ENCODE data around the gene RNF175.

The RNF175 gene

GRCh38 chr4:153784166-153784699, 24.4 kb upstream of the RNF175 start:
- no peak for DNase-seq

- DNase-seq = no peak
Observed at GRCh38 chr4:153782581-153782980, 22.8 kb upstream of the RNF175 start.

GRCh38 chr4:153781717-153782416, 22.0 kb upstream of the RNF175 start:
- DNase-seq = no peak

GRCh38 chr4:153781280-153781679, 21.5 kb upstream of the RNF175 start:
- no peak for DNase-seq

- DNase-seq = no peak
Observed at GRCh38 chr4:153780876-153781275, 21.1 kb upstream of the RNF175 start.

GRCh38 chr4:153780221-153780620, 20.4 kb upstream of the RNF175 start:
- DNase-seq = no peak

GRCh38 chr4:153778383-153778782, 18.6 kb upstream of the RNF175 start:
- no peak for DNase-seq

- DNase-seq = no peak
Observed at GRCh38 chr4:153777421-153777820, 17.6 kb upstream of the RNF175 start.

GRCh38 chr4:153776601-153777000, 16.8 kb upstream of the RNF175 start:
- DNase-seq = no peak

- no peak for DNase-seq
Observed at GRCh38 chr4:153773236-153773690, 13.4 kb upstream of the RNF175 start.

- DNase-seq = no peak
Observed at GRCh38 chr4:153771046-153771445, 11.2 kb upstream of the RNF175 start.

GRCh38 chr4:153766758-153767157, 6.9 kb upstream of the RNF175 start:
- no peak for DNase-seq

- DNase-seq = no peak
Observed at GRCh38 chr4:153765894-153766293, 6.1 kb upstream of the RNF175 start.

- DNase-seq = no peak
Observed at GRCh38 chr4:153764601-153765368, 5.0 kb upstream of the RNF175 start.

GRCh38 chr4:153763404-153763803, 3.6 kb upstream of the RNF175 start:
- DNase-seq = no peak

GRCh38 chr4:153758688-153759406, 977 bp downstream of the RNF175 start:
- DNase-seq = no peak

GRCh38 chr4:153758136-153758535, 1.7 kb downstream of the RNF175 start:
- no peak for DNase-seq

GRCh38 chr4:153757407-153757806, 2.4 kb downstream of the RNF175 start:
- DNase-seq = no peak

- DNase-seq = no peak
Observed at GRCh38 chr4:153755186-153755585, 4.6 kb downstream of the RNF175 start.

- DNase-seq = peak; percentile 60
Observed at GRCh38 chr4:153750197-153750817, 9.5 kb downstream of the RNF175 start.

- no peak for DNase-seq
Observed at GRCh38 chr4:153748378-153748777, 11.4 kb downstream of the RNF175 start.

GRCh38 chr4:153747406-153747955, 12.3 kb downstream of the RNF175 start:
- DNase-seq = no peak

- no peak for DNase-seq
Observed at GRCh38 chr4:153745651-153746050, 14.2 kb downstream of the RNF175 start.

Measured in CD4-positive, alpha-beta T cell treated with Interferon gamma for 1 hour (primary cell).